ENCODE measurements around the gene SBNO1.
"Not testable (repeated sequence)": the region's sequence is repeated elsewhere in the genome, so short reads cannot be mapped to it uniquely, and the experiment has no call there.

The SBNO1 gene

GRCh38 chr12:123248996-123249741 lies 115.5 kb downstream of the SBNO1 start:
- not testable (repeated sequence) for DNase-seq (ENCODE audit: low spot score)

- not testable (repeated sequence) for DNase-seq (ENCODE audit: low spot score)
These were observed 116.5 kb downstream of the SBNO1 start for GRCh38 chr12:123248129-123248528.

- no peak for DNase-seq (ENCODE audit: low spot score)
These were observed 119.0 kb downstream of the SBNO1 start for GRCh38 chr12:123245678-123246077.

GRCh38 chr12:123243671-123244262 lies 120.9 kb downstream of the SBNO1 start:
- DNase-seq (ENCODE audit: low spot score), result no peak

- no peak for DNase-seq (ENCODE audit: low spot score)
These were observed 122.3 kb downstream of the SBNO1 start for GRCh38 chr12:123242116-123242904.
